Measurements from ENCODE around the gene MAP3K9.
"Not testable (repeated sequence)": the region's sequence is repeated elsewhere in the genome, so short reads cannot be mapped to it uniquely, and the experiment has no call there.

The MAP3K9 gene

DNA sequence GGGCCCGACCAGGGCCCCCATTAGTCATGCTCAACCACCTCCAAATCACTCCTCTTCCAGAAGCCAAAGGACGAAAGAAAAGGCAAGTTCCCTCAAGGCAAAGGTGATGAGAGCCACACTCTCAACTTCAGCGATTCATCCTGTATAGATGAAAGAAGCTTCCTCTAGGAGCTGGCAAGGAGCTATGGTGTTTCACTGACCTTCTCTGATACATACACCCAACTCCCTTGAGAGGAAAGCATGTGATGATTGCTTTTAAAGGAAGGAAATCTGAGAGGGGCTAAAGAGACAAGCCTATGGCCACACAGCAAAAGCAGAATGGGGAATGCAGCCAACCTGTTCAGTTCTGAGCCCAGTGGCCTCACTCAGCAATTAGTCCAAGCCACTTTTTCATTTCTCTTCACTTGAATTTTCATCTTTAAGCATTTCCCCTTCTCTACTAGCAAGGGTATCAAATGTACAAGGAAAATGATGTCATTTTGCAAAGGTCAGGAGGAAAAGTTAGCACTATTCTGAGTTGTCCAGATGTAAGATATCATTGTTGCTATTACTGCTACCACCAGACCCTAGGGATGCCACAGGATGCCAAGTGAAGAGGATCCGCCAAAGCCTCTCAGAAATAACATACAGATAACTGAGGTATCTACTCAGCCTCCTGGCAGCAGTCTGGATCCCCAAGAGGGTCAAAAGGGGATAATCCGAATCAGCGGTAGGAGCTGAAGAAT lies 82.5 kb downstream of the MAP3K9 start:
- no peak for DNase-seq (ENCODE audit: low read depth in 2 of 2, low spot score in 1 of 2)

- no peak for DNase-seq (ENCODE audit: low read depth in 2 of 2, low spot score in 1 of 2)
These were observed 84.4 kb downstream of the MAP3K9 start for GRCh38 chr14:70724944-70725343.

DNA sequence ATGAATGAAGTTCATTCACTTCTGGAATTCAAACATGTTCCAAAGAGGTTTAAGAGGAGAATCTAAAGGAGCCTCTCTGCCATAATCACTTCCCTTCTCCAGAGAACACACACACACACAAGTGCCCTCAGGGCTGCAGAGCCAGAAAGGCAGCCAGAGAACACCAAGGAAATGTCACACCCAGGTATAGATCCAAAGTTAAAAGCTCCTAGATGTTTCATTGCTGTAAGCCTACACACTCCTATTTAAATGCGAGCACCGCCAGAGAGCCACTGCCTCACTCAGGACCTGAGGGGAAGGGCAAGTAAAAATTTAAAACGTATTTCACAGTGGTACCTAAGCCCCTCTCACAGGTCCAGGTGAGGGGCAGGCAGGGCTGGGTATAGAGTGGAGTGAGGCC lies 85.2 kb downstream of the MAP3K9 start:
- DNase-seq (ENCODE audit: low read depth in 2 of 2, low spot score in 1 of 2): no peak

- DNase-seq (ENCODE audit: low read depth in 2 of 2, low spot score in 1 of 2): no peak
These were observed 86.0 kb downstream of the MAP3K9 start for GRCh38 chr14:70723276-70723675.

DNA sequence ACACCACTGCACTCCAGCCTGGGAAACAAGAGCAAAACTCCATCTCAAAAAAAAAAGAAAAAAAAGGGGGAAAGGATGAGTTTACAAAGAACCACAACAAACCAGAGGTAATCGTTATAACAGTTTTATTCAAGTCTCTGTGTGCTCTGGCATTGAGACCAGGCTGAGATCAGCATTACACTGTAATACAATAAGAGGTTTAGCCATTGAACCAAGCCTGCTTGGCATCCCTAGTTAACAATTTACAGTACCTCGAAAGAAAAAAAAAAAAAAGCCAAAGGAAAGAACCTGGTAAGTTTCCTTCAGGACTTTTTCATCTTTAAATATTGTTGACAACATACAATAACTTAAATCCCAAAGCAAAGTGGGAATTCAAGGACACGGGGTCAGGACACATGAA lies 86.9 kb downstream of the MAP3K9 start:
- no peak for DNase-seq (ENCODE audit: low read depth in 2 of 2, low spot score in 1 of 2)

DNA sequence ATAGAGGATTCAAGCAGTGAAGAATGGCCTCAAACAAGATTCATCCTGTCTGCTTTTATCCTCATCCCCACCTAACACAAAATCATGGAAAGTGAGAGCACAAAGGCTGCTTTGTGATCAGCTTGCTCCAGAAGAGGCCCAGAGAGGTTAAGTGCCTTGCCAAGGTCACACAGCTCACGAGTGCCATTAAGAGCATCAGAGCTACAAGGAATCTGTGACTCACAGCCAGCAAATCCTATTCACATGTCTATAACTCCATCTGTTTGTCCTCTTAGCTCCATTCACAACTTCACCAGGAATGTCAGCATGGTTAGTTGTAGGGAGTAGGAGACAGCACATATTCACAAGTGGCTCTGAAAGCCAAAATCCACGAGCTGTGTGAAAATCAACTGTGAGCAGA lies 87.8 kb downstream of the MAP3K9 start:
- DNase-seq (ENCODE audit: low read depth in 2 of 2, low spot score in 1 of 2): no peak

DNA sequence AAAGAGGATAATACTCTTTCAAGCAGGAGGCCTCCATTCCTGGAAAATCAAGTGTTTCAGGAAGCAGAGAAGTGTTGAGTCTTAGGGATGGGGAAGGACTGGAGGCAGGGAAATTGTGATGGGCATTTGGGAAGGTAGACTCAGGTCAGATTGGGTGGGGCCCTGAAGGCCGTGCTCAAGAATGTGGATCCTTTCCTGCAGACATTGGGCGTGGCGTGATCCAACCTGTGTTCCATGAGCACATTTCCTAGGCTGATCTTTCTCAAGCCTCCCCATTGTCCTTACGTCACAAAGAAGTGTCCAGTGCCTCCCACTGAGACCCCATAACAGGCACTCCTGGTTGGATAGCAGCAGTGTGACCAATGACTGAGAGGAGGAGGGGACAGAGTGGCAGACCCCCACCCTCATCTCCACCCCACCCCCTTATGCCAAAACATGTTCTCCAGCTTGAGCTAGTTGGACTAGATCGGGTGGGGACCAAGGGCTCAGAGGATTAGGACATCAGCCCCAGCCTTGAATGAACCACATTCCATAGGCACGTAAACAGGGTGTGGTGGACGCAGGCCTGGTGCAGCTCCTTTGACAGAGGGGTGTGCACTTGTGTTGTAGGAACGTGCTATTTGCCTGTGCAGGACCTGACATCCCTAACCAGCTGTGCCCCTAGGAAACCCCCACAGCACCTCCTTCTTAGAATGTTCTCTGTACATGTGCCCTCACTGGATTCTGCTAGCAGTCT lies 90.8 kb downstream of the MAP3K9 start:
- no peak for DNase-seq (ENCODE audit: low read depth in 2 of 2, low spot score in 1 of 2)

- DNase-seq (ENCODE audit: low read depth in 2 of 2, low spot score in 1 of 2): no peak
These were observed 92.4 kb downstream of the MAP3K9 start for GRCh38 chr14:70716958-70717357.

DNA sequence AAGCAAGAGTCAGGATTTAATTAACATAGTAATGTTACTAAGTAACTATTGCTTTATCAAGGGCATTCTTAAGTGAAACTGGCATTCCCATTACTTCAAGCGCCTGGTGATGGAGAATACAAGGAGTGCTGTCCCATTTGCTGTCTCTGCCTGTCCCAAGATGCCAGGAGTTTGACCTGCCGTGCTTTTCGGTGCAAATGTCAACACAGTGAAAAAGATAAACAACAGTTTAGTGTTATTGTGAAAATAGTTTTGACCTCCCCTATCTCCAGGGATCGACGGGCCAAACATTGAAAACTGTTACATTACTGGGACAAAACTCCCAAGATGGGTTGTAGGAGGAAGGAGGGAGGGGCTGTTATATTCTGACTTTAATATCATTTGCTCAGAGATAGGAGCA lies 92.8 kb downstream of the MAP3K9 start:
- no peak for DNase-seq (ENCODE audit: low read depth in 2 of 2, low spot score in 1 of 2)

GRCh38 chr14:70714055-70714550 lies 95.2 kb downstream of the MAP3K9 start:
- DNase-seq (ENCODE audit: low read depth in 2 of 2, low spot score in 1 of 2): peak; percentile 9 to 30

DNA sequence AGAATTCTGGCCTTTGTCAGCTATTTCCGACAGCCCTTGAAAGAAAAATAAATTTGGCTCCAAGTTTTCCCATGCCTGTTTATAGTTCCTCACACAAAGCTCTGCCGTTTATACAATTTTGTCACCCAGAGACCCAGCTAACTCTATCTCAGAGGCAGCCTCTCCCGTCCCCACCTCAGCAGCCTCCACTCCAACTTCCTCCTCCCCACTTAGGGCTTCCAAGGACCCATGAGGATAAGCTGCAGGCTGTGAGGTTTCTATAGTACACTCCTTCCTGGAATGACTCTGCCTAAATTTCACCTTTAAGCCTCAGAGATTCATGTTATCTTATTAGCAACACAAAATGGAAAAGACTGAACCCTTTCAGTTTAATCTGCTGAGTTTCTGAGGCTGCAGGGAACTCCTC lies 95.8 kb downstream of the MAP3K9 start:
- DNase-seq (ENCODE audit: low read depth in 2 of 2, low spot score in 1 of 2): no peak

- no peak for DNase-seq (ENCODE audit: low read depth in 2 of 2, low spot score in 1 of 2)
These were observed 96.2 kb downstream of the MAP3K9 start for GRCh38 chr14:70713096-70713495.

- no peak for DNase-seq (ENCODE audit: low read depth in 2 of 2, low spot score in 1 of 2)
These were observed 97.9 kb downstream of the MAP3K9 start for GRCh38 chr14:70711451-70711850.

DNA sequence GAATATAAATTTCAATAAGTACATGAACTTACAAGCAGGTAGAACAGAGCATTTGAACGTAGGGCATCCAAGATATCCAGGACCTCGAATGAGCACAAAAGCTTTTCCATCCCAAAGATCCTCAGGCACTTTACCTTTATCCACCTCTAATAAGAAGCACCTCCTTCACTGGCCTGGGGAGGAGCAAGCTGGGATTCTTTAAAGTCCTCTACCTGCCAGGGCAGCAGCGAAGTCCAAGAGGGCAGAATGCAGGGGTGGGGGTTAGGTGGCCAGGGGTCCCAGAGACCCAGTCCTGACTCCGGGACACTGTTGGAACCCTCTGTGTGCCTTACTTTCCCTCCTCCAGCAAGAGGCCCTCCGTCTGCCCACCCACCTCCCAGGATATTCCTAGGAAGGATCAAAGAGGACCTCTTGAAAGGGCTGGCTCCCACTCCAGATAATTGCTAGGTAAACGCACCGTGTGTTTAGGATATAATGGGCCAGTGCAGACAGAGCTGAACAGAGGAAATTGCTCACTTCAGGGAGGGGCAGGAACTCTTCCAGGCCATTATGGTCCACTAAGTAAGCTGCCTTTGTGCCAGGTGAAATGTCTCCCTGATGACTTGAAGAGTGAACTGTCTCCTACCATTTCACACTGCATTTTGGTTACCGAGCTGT lies 99.5 kb downstream of the MAP3K9 start:
- no peak for DNase-seq (ENCODE audit: low read depth in 2 of 2, low spot score in 1 of 2)

DNA sequence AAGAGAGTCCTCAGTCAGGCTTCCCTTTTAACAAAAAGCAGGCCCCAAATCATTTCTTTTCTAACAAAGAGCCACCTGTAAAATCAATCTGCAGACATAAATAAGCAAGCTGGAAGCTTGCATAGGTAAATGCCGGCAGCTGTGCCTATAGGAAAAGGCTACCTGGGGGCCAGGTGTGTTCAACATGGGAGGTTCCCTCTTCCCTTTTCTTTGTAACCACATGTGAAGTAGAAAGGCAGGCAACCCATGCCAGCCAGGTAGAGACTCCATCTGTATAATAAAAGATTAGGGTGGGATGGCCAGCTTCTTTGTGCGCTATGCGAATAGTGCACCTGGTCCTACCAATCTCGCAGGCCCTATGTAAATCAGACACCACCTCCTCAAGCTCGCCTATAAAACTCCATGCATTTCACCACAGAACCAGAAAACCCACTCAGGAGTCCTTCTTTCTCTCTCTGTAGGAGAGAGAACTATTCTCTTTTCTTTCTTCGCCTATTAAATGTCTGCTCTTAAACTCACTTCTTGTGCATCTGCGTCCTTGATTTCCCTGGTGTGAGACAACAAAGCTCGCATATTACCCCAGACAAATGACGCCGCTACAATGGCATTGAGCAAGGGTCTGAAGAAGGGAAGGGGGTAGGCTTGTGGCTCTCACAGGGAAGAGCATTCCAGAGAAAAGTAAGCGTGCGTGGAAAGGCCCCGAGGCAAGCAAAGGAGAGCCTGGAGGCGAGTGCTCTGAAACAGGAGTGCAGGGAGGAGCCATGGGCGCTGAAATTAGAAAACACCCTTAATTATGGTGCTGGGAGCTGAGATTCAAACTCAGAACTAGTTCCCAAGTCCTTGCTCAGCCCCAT lies 100.4 kb downstream of the MAP3K9 start:
- DNase-seq (ENCODE audit: low read depth in 2 of 2, low spot score in 1 of 2): no peak

DNA sequence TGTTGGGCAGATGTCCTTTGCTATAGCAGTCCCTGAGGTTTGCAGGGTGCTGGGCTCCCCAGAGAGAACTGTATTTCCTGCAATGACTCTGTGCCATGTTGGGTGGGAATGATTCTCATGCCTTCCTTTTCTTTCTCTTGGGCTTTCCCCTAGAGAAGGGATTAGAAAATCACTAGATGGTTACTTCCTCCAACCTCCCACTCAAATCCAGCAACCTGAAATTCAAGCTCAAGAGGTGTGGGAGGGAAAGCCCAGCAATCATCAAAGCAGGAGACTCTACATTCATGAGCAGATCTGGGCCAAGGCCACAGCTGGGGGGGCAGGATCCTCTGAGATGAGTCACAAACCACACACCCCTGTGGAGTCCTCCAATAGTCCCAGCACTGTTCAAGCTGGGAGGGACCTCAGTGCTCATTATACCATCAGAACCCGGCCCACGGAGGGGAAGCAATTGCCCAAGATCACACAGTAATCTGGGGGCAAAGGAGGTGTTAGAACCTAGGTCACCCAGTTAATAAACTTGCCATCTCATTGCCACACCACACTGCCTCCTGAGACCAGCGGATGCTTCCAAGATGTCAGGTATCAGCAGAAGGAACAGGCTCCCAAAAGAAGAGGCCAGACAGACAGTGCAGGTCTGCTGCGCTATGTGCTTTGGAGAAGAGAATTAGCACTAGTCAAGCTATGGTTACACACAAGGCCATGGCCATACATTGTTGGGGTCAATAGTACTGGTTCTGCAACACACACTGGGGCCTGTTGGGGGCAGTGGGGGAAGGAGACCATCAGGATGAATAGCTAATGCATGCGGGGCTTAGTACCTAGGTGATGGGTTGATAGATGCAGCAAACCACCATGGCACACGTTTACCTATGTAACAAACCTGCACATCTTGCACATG lies 101.9 kb downstream of the MAP3K9 start:
- DNase-seq (ENCODE audit: low read depth in 2 of 2, low spot score in 1 of 2): no peak

DNA sequence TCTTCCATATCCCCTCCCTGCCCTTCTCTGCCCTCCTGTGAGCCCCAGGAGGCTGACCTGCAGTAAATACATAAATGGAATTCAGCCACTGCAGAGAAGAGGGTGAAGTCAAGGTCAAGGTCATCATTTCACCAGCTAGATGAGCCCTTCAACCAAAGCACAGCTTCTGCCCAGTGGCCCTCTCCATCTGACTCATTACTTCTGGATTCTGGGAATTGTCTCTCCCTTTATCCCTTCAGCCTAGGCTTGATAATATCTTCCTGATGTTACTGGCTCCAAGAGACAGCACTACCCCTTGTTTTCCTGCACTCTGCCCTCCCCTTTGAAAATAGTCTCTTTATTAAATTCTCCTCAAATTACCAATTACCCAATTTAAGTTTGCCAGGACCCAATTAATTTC lies 103.1 kb downstream of the MAP3K9 start:
- no peak for DNase-seq (ENCODE audit: low read depth in 2 of 2, low spot score in 1 of 2)

- no peak for DNase-seq (ENCODE audit: low read depth in 2 of 2, low spot score in 1 of 2)
These were observed 104.4 kb downstream of the MAP3K9 start for GRCh38 chr14:70704960-70705359.

GRCh38 chr14:70703621-70704168 lies 105.6 kb downstream of the MAP3K9 start:
- DNase-seq (ENCODE audit: low read depth in 2 of 2, low spot score in 1 of 2): not testable (repeated sequence)

DNA sequence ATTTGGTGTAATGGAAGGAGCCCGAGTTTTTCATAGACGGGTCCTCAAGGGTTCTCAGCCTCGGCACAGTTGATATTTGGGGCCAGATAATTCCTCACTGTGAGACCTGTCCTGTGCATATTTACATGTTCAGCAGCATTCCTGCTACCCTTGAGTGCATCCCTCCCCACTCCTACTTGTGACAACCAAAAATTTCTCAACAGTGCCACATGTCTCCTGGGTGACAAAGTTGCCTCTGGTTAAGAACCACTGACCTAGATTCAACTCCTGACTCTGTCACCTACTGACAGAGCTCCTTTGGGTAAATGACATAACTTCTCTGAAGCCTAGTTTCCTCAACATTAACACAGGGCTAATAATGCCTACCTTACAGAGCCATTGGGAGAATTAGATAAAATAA lies 107.2 kb downstream of the MAP3K9 start:
- DNase-seq (ENCODE audit: low read depth in 2 of 2, low spot score in 1 of 2): no peak
